Endothelial cell of umbilical vein (primary cell): ENCODE measurements around the gene HPS3. TPM values are rescaled to one million over a fixed set of nuclear protein-coding genes. Genes with fewer than 3 reads are reported as not detected.

Source experiments
- BruUV-seq: library from RNA; stranded (reverse); fragments of 400-500 nt; replicated peaks from 2 replicates; lab custom pipeline; 2021; lab: Mats Ljungman, UMichigan
- CTCF ChIA-PET: fragments of 300-600, 350-600 bp; sonication (Branson Sonifier 250); formaldehyde crosslinking; loops from one replicate; lab custom pipeline; 2021; ENCODE audit warnings: antibody characterized with exemption, inconsistent platforms; lab: Charles Lee
- POLR2A ChIA-PET: fragments of 300-600, 350-600 bp; sonication (Branson Sonifier 250); formaldehyde crosslinking; loops from one replicate; lab custom pipeline; 2021; ENCODE audit warnings: antibody characterized with exemption, inconsistent platforms; lab: Charles Lee
- DNase-seq: peaks from one replicate; pipeline ENCODE4 v3.0.0-alpha.2; 2011; ENCODE audit warnings: low read depth, low spot score
- FAIRE-seq: peaks from 2 replicates; lab custom pipeline; 2011; peaks lifted over from hg19 to GRCh38; lab: Jason Lieb, UNC
- H2AFZ ChIP-seq: 2 replicates; pipeline ENCODE4 v1.6.0; 2012; ENCODE audit warnings: low read depth, low read length, control low read depth, inconsistent platforms
- H3K27ac ChIP-seq: 2 replicates; pipeline ENCODE4 v1.5.1; 2011; ENCODE audit warnings: low read depth, mild to moderate bottlenecking, control low read depth, low read length, moderate library complexity; ENCODE audit not compliant: insufficient read depth
- H3K27me3 ChIP-seq, 2 experiments: 2 replicates each; pipeline versions ENCODE4 v1.6.0 to v1.6.1; 2011; ENCODE audit warnings: low read length in 2 of 2, mixed read lengths in 1 of 2; ENCODE audit not compliant: control insufficient read depth in 2 of 2, insufficient read depth in 2 of 2
- H3K36me3 ChIP-seq, 2 experiments: 2 replicates in 1 of 2; 3 replicates in 1 of 2; pipeline ENCODE4 v1.5.1; 2011; ENCODE audit warnings: low read length in 2 of 2, mild to moderate bottlenecking in 1 of 2, moderate library complexity in 1 of 2; ENCODE audit not compliant: control insufficient read depth in 2 of 2, insufficient read depth in 2 of 2; ENCODE audit errors: extremely low read depth in 1 of 2
- H3K4me1 ChIP-seq: 3 replicates; pipeline ENCODE4 v1.5.1; 2011; ENCODE audit warnings: mild to moderate bottlenecking, low read length; ENCODE audit not compliant: control insufficient read depth, insufficient read depth; ENCODE audit errors: extremely low read depth
- H3K4me2 ChIP-seq: 2 replicates; pipeline ENCODE4 v1.6.1; 2011; ENCODE audit warnings: low read length, control low read depth, mixed read lengths; ENCODE audit not compliant: insufficient read depth
- H3K4me3 ChIP-seq, 3 experiments: fragments of 200-600 bp in 1 of 3; sonication (generic), shearing (Covaris generic) in 1 of 3; replicated peaks in 1 of 3; 2 replicates each; pipeline ENCODE4 v1.5.1; 2011 to 2016; ENCODE audit warnings: control low read depth in 3 of 3, low read length in 3 of 3, mild to moderate bottlenecking in 2 of 3, inconsistent platforms in 1 of 3, low read depth in 1 of 3, moderate library complexity in 1 of 3; ENCODE audit not compliant: insufficient read depth in 1 of 3
- H3K79me2 ChIP-seq: 2 replicates; pipeline ENCODE4 v1.6.0; 2012; ENCODE audit warnings: low read length, inconsistent platforms; ENCODE audit not compliant: control insufficient read depth, insufficient read depth
- H3K9ac ChIP-seq: replicated peaks from 2 replicates; pipeline ENCODE3; 2011; ENCODE audit warnings: low read length, control low read depth; ENCODE audit not compliant: insufficient read depth; ENCODE audit errors: extremely low read depth
- H3K9me1 ChIP-seq: replicated peaks from 3 replicates; pipeline ENCODE4 v1.6.0; 2011; ENCODE audit warnings: mild to moderate bottlenecking, low read length; ENCODE audit not compliant: control insufficient read depth, insufficient read depth; ENCODE audit errors: extremely low read depth
- H3K9me3 ChIP-seq: replicated peaks from 2 replicates; pipeline ENCODE4 v1.5.1; 2012; ENCODE audit warnings: low read length, inconsistent platforms; ENCODE audit not compliant: control insufficient read depth, insufficient read depth
- H4K20me1 ChIP-seq: replicated peaks from 2 replicates; pipeline ENCODE3; 2011; ENCODE audit warnings: mild to moderate bottlenecking, low read length; ENCODE audit not compliant: control insufficient read depth, insufficient read depth; ENCODE audit errors: extremely low read depth
- EZH2 ChIP-seq: IDR thresholded peaks from 2 replicates; pipeline ENCODE4 v1.6.1; 2012; ENCODE audit warnings: borderline replicate concordance, low read depth, mild to moderate bottlenecking, moderate library complexity, low read length, inconsistent platforms; ENCODE audit not compliant: severe bottlenecking
- FOS ChIP-seq: IDR thresholded peaks from 2 replicates; pipeline ENCODE4 v1.6.1; 2011; ENCODE audit warnings: mild to moderate bottlenecking, low read length, moderate library complexity, borderline replicate concordance; ENCODE audit not compliant: insufficient read depth
- GATA2 ChIP-seq: IDR thresholded peaks from 2 replicates; pipeline ENCODE4 v1.7.0; 2011; ENCODE audit warnings: low read depth, mild to moderate bottlenecking, moderate library complexity, mixed read lengths, low read length; ENCODE audit not compliant: insufficient read length, insufficient read depth
- JUN ChIP-seq: IDR thresholded peaks from 2 replicates; pipeline ENCODE4 v1.6.1; 2011; ENCODE audit warnings: borderline replicate concordance, low read depth; ENCODE audit not compliant: insufficient read length, insufficient read depth
- MYC ChIP-seq: IDR thresholded peaks from one replicate; pipeline ENCODE4 v1.6.1; 2011; ENCODE audit warnings: mild to moderate bottlenecking, low read depth, low read length
- POLR2A ChIP-seq: IDR thresholded peaks from 2 replicates; pipeline ENCODE4 v1.6.1; 2012; ENCODE audit warnings: low read depth, mild to moderate bottlenecking, control low read depth, low read length
- POLR2AphosphoS5 ChIP-seq: IDR thresholded peaks from 2 replicates; pipeline ENCODE4 v1.6.1; 2012; ENCODE audit warnings: low read depth, mild to moderate bottlenecking, control low read depth, low read length, moderate library complexity; ENCODE audit not compliant: insufficient read depth
- dilution Hi-C: fragments of 300-500 bp; cut with MboI; formaldehyde crosslinking; loops from one replicate; pipeline ENCODE4 v1.15.0; 2019; ENCODE audit warnings: low sequenced_read_pairs; ENCODE audit not compliant: extremely low pct_ligation_motif_present
- intact Hi-C: fragments of 100-400 bp; cut with micrococcal nuclease; formaldehyde crosslinking; loops from one replicate; pipeline ENCODE4 v1.10.0; 2022
- polyA plus RNA-seq, 4 experiments: library from polyadenylated mRNA; depleted of rRNA in 3 of 4; stranded (reverse) in 3 of 4; unstranded in 1 of 4; fragments of >200 nt; gene quantifications; 2 replicates each; pipeline versions ENCODE4 v1.2.1 to v1.2.3, GENCODE V29; 2011 to 2012; ENCODE audit warnings: missing spikeins in 1 of 4
- total RNA-seq: library from RNA; stranded (reverse); gene quantifications from 2 replicates; pipeline ENCODE4 v1.2.3, GENCODE V29; 2021
- TF ChIP-seq, protein P1 (sequence below): IDR thresholded peaks from 2 replicates; pipeline ENCODE4 v1.6.1; 2011; ENCODE audit not compliant: insufficient read depth, insufficient read length
- TF ChIP-seq, protein P2 (sequence below), 2 donors: IDR thresholded peaks; 1 replicate in 1 of 2; 2 replicates in 1 of 2; pipeline ENCODE4 v1.5.1; 2011; ENCODE audit warnings: low read length in 2 of 2, mild to moderate bottlenecking in 2 of 2, moderate library complexity in 2 of 2, control low read depth in 1 of 2, inconsistent platforms in 1 of 2, low read depth in 1 of 2; ENCODE audit not compliant: insufficient read depth in 1 of 2; ENCODE audit errors: extremely low read depth in 1 of 2

The HPS3 gene
- total and polyA plus RNA-seq, 2 donors (not counting 3 experiments of a cell fraction or from before 2014, with no cell fraction given) = 8.8 to 16.1 TPM

DNA sequence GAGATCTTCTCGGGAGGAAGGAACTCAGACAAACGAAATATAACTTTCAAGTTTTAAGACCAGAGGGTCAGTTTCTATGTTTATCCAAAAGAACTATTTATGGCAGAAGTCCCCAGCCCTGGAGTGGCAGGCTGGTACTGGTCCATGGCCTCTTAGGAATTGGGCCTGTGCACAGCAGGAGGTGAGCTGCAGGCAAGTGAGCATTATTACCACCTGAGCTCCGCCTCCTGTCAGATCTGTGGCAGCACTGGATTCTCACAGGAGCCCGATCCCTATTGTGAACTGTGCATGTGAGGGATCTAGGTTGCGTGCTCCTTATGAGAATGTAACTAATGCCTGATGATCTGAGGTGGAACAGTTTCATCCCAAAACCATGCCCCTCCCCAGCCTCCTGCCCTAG is 14.3 kb upstream of the HPS3 start:
- H2AFZ ChIP-seq = no peak overlapping the region

GRCh38 chr3:149118724-149119123 is 10.7 kb upstream of the HPS3 start:
- H3K9me3 ChIP-seq = no peaks in the 10 kb centered on the region
- dilution Hi-C loops = no loop called here
- no peak overlapping the region for H3K4me3 ChIP-seq
- ChIA-PET POLR2A (interaction anchor here (1.8 kb wide), 1 partner anchor 259 kb away, joined by 5 read pairs; the partner anchor contains the start of gene TM4SF1), CTCF (interaction anchor here (1.1 to 8.0 kb wide), 5 partner anchors 11 to 371 kb away, joined by 3 to 136 read pairs (median 24); partner anchors contain the start of genes HPS3 and TM4SF18)
- intact Hi-C loops = no loop called here
- DNase-seq (no peak), FAIRE-seq (no peak)
- no peaks in the 10 kb centered on the region for H3K36me3 ChIP-seq
- H2AFZ ChIP-seq = no peak overlapping the region
- TF ChIP-seq POLR2A (no peak), JUN (no peak), GATA2 (no peak), FOS (no peak), EZH2 (no peak), POLR2AphosphoS5 (no peak), MYC (no peak)
- TF ChIP-seq, protein P1, sequence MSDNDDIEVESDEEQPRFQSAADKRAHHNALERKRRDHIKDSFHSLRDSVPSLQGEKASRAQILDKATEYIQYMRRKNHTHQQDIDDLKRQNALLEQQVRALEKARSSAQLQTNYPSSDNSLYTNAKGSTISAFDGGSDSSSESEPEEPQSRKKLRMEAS = no peak
- TF ChIP-seq, protein P2, sequence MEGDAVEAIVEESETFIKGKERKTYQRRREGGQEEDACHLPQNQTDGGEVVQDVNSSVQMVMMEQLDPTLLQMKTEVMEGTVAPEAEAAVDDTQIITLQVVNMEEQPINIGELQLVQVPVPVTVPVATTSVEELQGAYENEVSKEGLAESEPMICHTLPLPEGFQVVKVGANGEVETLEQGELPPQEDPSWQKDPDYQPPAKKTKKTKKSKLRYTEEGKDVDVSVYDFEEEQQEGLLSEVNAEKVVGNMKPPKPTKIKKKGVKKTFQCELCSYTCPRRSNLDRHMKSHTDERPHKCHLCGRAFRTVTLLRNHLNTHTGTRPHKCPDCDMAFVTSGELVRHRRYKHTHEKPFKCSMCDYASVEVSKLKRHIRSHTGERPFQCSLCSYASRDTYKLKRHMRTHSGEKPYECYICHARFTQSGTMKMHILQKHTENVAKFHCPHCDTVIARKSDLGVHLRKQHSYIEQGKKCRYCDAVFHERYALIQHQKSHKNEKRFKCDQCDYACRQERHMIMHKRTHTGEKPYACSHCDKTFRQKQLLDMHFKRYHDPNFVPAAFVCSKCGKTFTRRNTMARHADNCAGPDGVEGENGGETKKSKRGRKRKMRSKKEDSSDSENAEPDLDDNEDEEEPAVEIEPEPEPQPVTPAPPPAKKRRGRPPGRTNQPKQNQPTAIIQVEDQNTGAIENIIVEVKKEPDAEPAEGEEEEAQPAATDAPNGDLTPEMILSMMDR (IDR thresholded peaks at IDR 0.05; ENCODE audit: extremely low read depth in 1 of 2, insufficient read depth in 1 of 2, low read depth in 1 of 2, low read length in 2 of 2) = no peak
- H4K20me1 ChIP-seq = no peaks in the 10 kb centered on the region
- H3K79me2 ChIP-seq = no peaks in the 10 kb centered on the region
- BruUV-seq = no TSS peak
- H3K27me3 ChIP-seq = no peaks in the 10 kb centered on the region
- no peak overlapping the region for H3K4me2 ChIP-seq
- no peak overlapping the region for H3K9ac ChIP-seq
- no peaks in the 10 kb centered on the region for H3K4me1 ChIP-seq
- H3K9me1 ChIP-seq = no peaks in the 10 kb centered on the region
- no peak overlapping the region for H3K27ac ChIP-seq

More for the DNA sequence above, 14.3 kb upstream of the HPS3 start:
- CTCF ChIA-PET = no interaction called here
- Histone ChIP-seq H3K9ac (no peak overlapping the region), H3K4me1 (no peaks in the 10 kb centered on the region), H3K27me3 (no peaks in the 10 kb centered on the region), H3K27ac (no peak overlapping the region), H3K9me1 (no peaks in the 10 kb centered on the region), H3K9me3 (no peaks in the 10 kb centered on the region), H3K36me3 (no peaks in the 10 kb centered on the region), H3K4me2 (no peak overlapping the region), H3K4me3 (no peak overlapping the region), H3K79me2 (no peaks in the 10 kb centered on the region), H4K20me1 (no peaks in the 10 kb centered on the region)
- FAIRE-seq = no peak
- no peak for DNase-seq
- no TSS peak for BruUV-seq
- TF ChIP-seq MYC (no peak), FOS (no peak), POLR2AphosphoS5 (no peak), EZH2 (no peak)
- TF ChIP-seq, protein P2 (IDR thresholded peaks at IDR 0.05; ENCODE audit: extremely low read depth in 1 of 2, insufficient read depth in 1 of 2, low read depth in 1 of 2, low read length in 2 of 2) = no peak
- intact Hi-C loops (no loop called here), dilution Hi-C loops (no loop called here)
- POLR2A ChIA-PET = no interaction called here
